ENCODE results near the gene INSL3. TPM values are rescaled to one million over a fixed set of nuclear protein-coding genes. Genes with fewer than 3 reads are reported as not detected.

The INSL3 gene
- total and polyA plus RNA-seq, 2 of the 13 experiments (the other 11 are each of a cell fraction or from before 2014, with no cell fraction given): 0.30 TPM; not detected in 1

DNA sequence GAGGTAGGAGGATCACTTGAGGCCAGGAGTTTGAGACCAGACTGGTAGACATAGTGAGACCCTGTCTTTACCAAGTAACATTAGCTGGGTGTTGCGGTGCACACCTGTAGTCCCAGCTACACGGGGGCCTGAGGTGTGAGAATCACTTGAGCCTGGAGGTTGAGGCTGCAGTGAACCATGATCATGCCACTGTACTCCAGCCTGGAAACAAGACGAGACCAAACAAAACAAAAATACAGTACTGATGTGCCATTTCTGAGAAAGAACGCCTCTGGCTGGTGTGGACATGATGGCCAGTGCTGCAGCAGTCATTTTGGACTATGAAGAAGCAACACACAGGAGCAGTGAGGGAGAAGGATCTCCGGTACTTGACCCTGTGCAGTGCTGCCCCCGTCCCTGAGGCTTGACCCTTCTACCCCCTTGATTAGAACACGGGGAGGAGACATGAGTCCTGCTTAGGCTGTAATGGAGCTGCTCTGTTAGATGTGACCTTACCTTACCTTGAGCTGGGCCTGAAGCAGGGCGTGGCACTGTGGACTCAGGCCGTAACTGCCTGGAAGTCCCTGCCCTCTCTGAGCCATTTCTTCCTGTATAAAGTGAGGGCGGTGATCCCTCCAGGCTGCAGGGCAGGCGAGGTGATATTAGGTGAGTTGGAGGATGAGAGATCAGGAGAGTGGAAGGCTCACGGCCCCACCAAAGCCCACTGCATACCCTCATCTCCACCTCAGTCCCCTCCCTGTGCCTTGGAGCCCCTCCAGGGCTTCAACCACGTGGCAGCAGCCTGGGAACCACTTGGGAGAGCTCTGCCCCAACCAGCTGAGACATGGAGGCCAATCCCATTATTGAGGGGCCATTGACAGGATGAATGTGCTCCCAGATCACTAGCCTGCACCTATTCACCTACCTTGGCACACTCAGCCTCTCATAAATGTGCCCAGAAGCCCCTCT lies 44.3 kb upstream of the INSL3 start (continued):
- TF ChIP-seq, protein P1, sequence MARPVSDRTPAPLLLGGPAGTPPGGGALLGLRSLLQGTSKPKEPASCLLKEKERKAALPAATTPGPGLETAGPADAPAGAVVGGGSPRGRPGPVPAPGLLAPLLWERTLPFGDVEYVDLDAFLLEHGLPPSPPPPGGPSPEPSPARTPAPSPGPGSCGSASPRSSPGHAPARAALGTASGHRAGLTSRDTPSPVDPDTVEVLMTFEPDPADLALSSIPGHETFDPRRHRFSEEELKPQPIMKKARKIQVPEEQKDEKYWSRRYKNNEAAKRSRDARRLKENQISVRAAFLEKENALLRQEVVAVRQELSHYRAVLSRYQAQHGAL (CRISPR knock-in tag; IDR thresholded peaks at IDR 0.05; ENCODE audit: not compliant biosample characterization): no peak
- TF ChIP-seq ATF7 (IDR thresholded peaks at IDR 0.05): no peak
- no peak for TF ChIP-seq ATF7 (CRISPR knock-in tag; IDR thresholded peaks at IDR 0.05)
- TF ChIP-seq, protein P2, sequence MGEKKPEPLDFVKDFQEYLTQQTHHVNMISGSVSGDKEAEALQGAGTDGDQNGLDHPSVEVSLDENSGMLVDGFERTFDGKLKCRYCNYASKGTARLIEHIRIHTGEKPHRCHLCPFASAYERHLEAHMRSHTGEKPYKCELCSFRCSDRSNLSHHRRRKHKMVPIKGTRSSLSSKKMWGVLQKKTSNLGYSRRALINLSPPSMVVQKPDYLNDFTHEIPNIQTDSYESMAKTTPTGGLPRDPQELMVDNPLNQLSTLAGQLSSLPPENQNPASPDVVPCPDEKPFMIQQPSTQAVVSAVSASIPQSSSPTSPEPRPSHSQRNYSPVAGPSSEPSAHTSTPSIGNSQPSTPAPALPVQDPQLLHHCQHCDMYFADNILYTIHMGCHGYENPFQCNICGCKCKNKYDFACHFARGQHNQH (CRISPR knock-in tag; IDR thresholded peaks at IDR 0.05): no peak
- TF ChIP-seq KAT8 (CRISPR knock-in tag; IDR thresholded peaks at IDR 0.05): no peak
- no peak for TF ChIP-seq ZMYM2 (CRISPR knock-in tag; IDR thresholded peaks at IDR 0.05)
- TF ChIP-seq GPN1 (CRISPR knock-in tag; IDR thresholded peaks at IDR 0.05; ENCODE audit: borderline replicate concordance): no peak
- TF ChIP-seq POLR2A (IDR thresholded peaks at IDR 0.05; ENCODE audit: insufficient read depth in 1 of 2, low read depth in 2 of 2, low read length in 2 of 2): peak in 1 of 2 experiments; percentile 74
- peak; percentile 46 for TF ChIP-seq POLR2AphosphoS5 (IDR thresholded peaks at IDR 0.05; ENCODE audit: low read depth, low read length)
- TF ChIP-seq ZSCAN29 (CRISPR knock-in tag; conservative IDR thresholded peaks at IDR 0.05): no peak
- no peak for TF ChIP-seq CBX1 (IDR thresholded peaks at IDR 0.05; ENCODE audit: low read depth)
- no peak for TF ChIP-seq ZNF292 (CRISPR knock-in tag; IDR thresholded peaks at IDR 0.05; ENCODE audit: borderline replicate concordance, low read depth)
- TF ChIP-seq ASH2L (IDR thresholded peaks at IDR 0.05; ENCODE audit: insufficient read length, low read depth, low read length): no peak
- no peak for TF ChIP-seq KDM4B (CRISPR knock-in tag; IDR thresholded peaks at IDR 0.05)
- TF ChIP-seq ARNTL (CRISPR knock-in tag; IDR thresholded peaks at IDR 0.05): no peak
- TF ChIP-seq ZBTB20 (CRISPR knock-in tag; IDR thresholded peaks at IDR 0.05; ENCODE audit: borderline replicate concordance, low read depth): no peak
- 0 out of 2 replicates have a peak, but pooled peaks have one; percentile 41 for TF ChIP-seq MBD4 (IDR thresholded peaks at IDR 0.05; ENCODE audit: borderline replicate concordance, low read length)
- no peak for TF ChIP-seq ZNF138 (CRISPR knock-in tag; IDR thresholded peaks at IDR 0.05; ENCODE audit: low read depth)
- no peak for TF ChIP-seq ARNT2 (CRISPR knock-in tag; IDR thresholded peaks at IDR 0.05; ENCODE audit: low read depth)
- no peak for TF ChIP-seq ZNF567 (CRISPR knock-in tag; IDR thresholded peaks at IDR 0.05; ENCODE audit: borderline replicate concordance)
- no peak for TF ChIP-seq ZSCAN25 (CRISPR knock-in tag; IDR thresholded peaks at IDR 0.05)
- TF ChIP-seq, protein P3, sequence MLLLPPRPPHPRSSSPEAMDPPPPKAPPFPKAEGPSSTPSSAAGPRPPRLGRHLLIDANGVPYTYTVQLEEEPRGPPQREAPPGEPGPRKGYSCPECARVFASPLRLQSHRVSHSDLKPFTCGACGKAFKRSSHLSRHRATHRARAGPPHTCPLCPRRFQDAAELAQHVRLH (CRISPR knock-in tag; IDR thresholded peaks at IDR 0.05; ENCODE audit: borderline replicate concordance, low read depth): no peak
- TF ChIP-seq, protein P4, sequence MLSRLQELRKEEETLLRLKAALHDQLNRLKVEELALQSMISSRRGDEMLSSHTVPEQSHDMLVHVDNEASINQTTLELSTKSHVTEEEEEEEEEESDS (CRISPR knock-in tag; IDR thresholded peaks at IDR 0.05; ENCODE audit: borderline replicate concordance): no peak
- TF ChIP-seq, protein P5, sequence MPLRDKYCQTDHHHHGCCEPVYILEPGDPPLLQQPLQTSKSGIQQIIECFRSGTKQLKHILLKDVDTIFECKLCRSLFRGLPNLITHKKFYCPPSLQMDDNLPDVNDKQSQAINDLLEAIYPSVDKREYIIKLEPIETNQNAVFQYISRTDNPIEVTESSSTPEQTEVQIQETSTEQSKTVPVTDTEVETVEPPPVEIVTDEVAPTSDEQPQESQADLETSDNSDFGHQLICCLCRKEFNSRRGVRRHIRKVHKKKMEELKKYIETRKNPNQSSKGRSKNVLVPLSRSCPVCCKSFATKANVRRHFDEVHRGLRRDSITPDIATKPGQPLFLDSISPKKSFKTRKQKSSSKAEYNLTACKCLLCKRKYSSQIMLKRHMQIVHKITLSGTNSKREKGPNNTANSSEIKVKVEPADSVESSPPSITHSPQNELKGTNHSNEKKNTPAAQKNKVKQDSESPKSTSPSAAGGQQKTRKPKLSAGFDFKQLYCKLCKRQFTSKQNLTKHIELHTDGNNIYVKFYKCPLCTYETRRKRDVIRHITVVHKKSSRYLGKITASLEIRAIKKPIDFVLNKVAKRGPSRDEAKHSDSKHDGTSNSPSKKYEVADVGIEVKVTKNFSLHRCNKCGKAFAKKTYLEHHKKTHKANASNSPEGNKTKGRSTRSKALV (CRISPR knock-in tag; IDR thresholded peaks at IDR 0.05): no peak
- no peak for TF ChIP-seq MEIS1 (CRISPR knock-in tag; IDR thresholded peaks at IDR 0.05; ENCODE audit: borderline replicate concordance)
- TF ChIP-seq PHF5A (CRISPR knock-in tag; IDR thresholded peaks at IDR 0.05; ENCODE audit: low read depth, unreplicated experiment): no peak
